CD4-positive, alpha-beta T cell treated with Interleukin-21 for 1 hour (primary cell): ENCODE data around the gene RAD52.

Source experiments
- DNase-seq: peaks from one replicate; pipeline ENCODE4 v3.0.0-alpha.2; 2020

RAD52 gene

DNA sequence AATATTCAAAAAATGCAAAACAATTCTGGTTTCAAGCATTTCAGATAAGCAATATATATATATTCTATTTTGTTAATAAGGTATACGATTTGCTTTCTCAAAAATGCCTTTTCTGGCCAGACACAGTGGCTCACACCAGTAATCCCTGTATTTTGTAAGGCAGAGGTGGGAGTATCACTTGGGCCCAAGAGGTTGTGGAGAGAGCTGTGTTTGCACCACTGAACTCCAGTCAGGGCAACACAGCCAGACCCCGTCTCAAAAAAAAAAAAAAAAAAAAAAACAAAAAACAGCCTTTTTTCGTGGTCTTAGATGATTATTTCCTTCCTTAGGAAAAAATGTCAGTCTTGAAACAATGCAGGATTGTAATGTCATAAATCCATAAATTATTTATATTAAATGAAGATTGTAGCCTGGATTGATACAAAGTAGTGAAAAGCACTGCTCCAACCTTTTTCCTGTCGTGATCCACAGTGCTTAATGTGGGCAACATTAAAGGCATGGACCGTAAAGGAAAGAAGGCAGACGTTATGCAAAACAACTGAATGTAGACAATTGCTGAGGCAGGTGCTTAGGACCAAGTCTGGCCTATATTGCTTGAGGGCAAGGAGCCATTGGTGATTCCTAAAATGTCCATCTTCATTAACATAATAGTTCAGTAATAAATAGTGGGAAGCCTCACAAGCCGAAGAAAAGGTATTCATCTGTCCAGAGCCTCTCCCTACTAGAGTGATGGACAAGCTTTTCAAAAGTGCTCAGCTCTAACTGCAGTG, 36.8 kb downstream of the RAD52 start:
- no peak for DNase-seq

DNA sequence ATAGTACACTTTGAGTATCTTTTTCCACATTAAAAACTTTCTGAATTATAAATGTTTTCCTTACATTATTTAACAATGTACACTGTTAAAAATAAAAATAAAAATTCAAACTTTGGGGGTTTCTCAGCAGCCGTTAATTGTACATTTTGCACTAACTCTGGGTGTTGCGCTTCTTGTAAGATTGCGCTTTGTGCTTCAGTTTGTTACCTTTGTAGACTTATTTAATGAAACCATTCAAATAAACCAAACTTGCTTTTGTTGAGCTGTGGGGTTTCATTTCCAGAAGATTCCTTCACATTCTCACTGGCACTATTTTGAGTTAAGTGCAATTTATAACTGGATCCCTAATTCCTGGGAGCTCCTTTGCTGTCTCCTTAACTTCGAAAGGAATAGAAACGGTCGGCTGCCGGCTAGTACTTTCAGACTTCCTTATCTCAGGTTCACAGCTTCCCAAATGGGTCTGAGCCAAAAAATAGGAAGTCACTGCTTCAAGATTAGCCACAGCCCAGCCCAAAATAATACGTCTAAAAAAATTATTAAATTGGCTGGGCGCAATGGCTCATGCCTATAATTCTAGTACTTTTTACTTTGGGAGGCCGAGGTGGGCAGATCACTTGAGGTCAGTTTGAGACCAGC, 38.2 kb downstream of the RAD52 start:
- DNase-seq, result no peak

DNA sequence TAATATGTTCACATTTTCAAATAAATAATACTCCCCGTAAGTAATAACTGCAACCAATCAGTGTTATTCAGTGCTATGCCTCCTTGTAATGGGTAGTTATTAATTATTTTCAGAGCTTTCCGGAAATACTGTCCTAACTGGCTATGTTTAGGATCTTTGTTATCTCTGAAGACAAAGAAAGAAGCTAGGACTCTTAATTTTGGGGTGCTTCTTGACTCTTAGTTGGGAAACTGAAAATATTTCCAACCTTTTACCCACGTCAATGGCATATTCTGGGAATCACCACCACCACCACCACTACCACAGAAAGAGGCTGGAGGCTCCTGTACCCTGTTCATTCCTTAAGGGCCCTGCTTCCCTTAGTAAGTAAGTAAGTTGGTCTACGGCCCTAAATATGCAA, 39.1 kb downstream of the RAD52 start:
- no peak for DNase-seq

DNA sequence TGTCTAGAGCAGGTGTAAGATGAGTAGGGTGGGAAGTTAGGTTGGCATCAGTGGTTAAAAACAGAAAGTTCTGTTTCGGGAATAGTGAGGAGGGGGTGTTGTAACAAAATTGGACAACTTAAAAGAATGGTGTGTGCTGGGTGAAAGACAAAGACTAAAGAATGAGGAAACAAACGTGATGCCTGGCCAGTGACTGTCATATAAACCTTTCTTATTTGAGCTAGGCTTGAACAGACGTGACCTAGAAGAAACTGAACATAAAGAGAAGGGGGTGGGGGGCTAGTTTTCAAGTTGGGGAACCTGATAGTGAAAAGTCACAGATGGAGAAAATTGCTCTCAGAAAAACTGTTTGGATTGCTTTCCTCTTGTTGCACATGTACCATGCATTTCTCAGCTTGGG, 39.6 kb downstream of the RAD52 start:
- no peak for DNase-seq

DNA sequence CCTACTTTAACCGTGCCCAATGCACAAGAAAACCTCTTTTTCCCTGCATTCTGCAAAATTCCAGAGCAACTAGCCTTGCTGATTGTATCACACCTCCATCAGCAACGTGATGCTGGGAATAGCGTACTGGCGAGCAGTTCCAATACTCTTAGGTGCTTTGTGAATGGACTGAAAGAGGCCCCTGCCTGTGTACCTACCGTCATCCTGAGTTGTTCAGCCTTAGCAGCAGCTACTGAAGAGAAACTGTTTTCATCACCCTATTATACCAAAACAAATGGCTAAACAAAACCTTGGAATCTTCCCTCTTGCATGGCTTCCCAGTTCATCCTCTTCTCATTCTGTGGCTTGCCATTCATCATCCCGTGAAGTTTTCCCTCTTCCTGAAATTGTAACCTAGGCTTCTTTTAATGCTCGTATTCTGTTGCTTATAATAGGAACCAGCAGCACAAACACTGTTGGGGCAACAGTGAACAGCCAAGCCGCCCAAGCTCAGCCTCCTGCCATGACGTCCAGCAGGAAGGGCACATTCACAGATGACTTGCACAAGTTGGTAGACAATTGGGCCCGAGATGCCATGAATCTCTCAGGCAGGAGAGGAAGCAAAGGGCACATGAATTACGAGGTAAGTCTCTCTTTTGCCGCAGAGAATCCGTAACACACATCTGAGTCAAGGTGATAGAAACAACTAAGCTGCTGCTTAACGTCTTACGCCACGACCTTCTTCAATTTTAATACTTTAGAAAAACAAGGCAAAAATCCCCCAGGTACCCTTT, 41.9 kb downstream of the RAD52 start:
- no peak for DNase-seq

DNA sequence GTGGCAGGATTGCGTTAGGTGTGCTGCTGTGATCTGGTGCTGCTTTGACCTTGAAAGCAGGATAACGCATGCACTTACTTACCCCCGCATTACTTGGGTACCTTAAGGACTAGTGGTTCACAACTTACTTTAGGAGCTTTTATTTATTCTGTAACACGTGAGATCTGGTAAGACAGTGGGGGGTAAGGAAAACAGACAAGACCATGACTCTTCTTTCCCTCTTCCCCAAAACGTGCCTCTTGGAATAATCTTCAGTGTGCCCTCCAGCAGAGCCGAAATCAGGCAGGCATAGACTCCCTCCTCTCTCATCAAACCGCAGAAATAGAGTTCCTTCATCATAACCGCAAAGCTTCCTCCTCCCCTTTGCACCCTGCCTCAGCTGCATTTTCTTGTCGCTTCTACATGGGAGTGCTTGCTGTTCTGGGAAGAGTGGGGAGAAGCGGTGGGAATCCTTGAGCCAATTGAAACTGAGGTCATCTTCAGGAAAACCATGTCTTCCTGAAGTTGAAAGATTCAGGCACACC, 43.4 kb downstream of the RAD52 start:
- DNase-seq, result no peak

DNA sequence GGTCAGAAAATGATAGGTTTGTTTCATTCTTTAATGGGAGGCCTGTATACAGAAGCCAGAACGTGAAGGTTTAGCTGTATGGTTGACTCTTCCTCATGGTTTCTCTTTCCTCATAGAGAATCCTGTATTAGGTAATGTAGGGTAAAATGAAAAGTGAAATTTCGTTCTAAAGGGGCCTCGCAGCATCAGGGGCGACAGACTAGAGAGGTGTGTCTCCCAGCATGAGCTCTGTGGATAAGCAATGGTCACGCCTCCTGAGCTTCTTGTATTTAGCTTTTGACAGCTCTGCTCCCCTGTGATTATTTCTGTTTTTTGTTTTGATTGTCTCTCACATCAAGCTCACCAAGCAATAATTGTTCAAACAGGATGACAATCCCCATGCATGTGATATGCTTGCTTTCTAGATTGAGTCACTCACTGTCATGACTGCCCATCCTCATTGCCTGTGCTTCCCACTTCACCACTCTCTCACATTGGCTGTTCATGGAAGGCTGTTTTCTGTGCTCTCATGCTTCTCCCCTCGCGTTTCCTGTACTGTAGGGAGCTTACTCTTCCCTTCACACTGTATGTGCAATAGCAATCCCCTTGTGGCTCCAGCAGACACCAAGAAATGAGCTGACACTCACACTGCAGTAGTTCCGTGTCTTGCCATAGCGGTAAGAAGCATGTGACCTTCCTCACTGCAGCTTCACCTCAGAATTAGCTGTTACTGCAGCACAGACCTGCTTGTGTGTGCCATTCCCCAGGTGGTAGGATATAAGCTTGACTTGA, 44.0 kb downstream of the RAD52 start:
- DNase-seq, result peak; percentile 9

DNA sequence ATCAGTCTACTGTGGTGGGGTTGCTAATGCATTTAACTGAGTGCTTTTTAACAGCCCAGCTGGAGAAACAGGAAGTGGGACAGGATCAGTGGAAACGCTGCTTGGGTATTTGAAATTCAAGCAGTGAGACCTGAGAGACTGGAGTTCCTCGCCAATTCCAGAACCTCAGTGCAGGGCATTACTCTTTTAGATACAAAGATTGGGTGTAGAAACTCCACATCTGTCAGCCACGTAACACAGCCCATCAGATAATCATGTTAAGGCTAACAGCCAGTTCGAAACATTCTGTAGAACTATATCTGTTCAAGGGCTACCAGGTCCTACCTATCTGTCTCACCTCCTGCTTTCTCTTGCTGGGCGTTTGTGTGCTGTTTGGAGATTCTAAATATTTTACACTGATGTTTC, 45.5 kb downstream of the RAD52 start:
- DNase-seq, result no peak

DNA sequence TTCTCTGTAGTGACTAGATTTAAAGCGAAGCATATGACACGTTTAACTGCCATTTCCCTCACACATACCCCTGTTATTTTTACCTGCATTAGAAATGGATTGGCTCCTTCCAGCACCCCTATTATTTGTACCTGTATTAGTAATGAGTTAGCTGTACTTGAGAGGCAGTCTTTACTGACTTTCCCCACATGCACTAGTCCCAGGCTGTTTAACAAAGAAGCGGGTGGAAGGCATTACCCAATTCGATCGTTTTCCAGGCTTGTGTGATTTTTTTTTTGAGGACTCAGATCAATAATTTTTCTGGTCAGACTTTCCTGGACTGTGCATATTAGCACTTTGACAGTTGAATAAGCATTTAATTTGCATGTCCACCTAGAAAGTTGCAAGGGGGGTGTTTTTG, 46.4 kb downstream of the RAD52 start:
- DNase-seq, result no peak

DNA sequence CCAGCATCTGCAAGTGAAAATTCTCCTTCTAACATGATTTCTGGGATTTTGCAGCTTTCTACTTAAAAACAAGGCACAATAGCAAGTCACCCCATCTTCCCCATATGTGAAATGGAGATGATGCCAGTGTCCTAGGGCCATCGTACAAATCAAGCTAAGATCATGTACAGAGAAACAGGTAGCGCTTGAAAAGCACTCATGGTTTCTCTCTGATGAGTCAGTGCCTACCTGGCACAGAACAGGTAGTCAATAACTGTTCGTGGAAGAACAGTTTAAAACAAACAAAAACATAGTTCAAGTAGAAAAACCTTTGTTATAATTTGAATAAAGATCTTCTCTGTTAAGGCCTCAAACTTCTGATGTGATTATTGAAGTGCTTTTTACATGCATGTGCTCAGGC, 46.9 kb downstream of the RAD52 start:
- no peak for DNase-seq

DNA sequence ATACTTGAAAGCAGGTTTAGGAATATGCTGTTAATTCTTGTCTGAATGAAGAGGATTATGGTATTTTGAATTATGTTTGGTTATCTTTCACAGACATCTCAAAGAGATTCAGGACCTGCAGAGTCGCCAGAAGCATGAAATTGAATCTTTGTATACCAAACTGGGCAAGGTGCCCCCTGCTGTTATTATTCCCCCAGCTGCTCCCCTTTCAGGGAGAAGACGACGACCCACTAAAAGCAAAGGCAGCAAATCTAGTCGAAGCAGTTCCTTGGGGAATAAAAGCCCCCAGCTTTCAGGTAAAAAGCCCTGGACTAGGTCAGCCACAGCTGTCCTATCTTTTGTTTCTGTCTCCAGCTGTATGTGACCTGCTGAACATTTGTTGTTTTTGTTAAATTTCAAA, 52.1 kb downstream of the RAD52 start:
- no peak for DNase-seq

DNA sequence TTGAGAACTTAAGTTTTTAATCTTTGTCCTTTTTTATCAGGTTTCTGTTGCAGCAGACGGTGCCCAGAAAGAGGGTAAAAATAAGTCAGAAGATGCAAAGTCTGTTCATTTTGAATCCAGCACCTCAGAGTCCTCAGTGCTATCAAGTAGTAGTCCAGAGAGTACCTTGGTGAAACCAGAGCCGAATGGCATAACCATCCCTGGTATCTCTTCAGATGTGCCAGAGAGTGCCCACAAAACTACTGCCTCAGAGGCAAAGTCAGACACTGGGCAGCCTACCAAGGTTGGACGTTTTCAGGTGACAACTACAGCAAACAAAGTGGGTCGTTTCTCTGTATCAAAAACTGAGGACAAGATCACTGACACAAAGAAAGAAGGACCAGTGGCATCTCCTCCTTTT, 53.5 kb downstream of the RAD52 start:
- no peak for DNase-seq

DNA sequence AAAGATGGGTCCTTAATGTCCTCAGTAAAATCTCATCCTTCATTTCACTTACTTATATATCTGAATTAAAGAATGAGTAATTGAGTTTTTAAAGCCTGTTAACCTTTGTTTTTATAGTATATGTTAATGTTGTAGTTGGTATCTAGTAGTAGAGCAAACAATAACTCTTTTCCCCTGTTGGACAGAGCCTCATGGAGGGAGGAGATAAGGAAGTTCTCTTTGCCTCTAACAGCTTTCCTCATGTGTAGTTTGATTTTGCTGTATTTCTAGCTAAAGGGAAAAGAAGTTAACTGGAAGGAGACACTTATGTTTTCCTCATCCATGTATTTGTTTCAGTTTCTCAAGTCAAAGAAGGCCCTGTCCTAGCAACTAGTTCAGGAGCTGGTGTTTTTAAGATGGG, 55.3 kb downstream of the RAD52 start:
- no peak for DNase-seq

DNA sequence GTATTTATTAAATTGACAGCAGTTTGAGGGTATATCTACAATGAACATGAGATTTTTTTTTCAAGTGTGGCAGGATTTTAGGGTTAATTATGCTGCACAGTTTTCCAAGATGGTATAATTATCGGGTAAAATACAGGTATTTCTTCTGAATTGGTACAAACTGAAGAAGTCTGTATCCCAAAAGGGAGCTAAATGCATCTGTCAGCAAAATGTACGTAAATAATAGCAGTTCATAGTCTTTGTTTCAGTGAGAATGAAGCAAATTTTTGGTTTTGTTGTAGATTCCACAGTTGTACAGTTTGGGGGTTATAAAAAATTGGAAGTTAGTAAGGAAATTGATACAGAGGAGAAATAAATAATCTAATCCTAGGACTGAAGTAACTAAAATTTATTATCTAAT, 63.3 kb downstream of the RAD52 start:
- DNase-seq, result no peak

DNA sequence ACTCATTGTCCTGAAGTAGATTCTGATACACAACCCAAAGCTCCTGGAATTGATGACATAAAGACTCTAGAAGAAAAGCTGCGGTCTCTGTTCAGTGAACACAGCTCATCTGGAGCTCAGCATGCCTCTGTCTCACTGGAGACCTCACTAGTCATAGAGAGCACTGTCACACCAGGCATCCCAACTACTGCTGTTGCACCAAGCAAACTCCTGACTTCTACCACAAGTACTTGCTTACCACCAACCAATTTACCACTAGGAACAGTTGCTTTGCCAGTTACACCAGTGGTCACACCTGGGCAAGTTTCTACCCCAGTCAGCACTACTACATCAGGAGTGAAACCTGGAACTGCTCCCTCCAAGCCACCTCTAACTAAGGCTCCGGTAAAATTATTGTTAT, 63.8 kb downstream of the RAD52 start:
- DNase-seq, result no peak

DNA sequence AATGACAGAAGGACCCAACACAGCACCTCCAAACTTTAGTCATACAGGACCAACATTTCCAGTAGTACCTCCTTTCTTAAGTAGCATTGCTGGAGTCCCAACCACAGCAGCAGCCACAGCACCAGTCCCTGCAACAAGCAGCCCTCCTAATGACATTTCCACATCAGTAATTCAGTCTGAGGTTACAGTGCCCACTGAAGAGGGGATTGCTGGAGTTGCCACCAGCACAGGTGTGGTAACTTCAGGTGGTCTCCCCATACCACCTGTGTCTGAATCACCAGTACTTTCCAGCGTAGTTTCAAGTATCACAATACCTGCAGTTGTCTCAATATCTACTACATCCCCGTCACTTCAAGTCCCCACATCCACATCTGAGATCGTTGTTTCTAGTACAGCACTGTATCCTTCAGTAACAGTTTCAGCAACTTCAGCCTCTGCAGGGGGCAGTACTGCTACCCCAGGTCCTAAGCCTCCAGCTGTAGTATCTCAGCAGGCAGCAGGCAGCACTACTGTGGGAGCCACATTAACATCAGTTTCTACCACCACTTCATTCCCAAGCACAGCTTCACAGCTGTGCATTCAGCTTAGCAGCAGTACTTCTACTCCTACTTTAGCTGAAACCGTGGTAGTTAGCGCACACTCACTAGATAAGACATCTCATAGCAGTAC, 64.6 kb downstream of the RAD52 start:
- no peak for DNase-seq

DNA sequence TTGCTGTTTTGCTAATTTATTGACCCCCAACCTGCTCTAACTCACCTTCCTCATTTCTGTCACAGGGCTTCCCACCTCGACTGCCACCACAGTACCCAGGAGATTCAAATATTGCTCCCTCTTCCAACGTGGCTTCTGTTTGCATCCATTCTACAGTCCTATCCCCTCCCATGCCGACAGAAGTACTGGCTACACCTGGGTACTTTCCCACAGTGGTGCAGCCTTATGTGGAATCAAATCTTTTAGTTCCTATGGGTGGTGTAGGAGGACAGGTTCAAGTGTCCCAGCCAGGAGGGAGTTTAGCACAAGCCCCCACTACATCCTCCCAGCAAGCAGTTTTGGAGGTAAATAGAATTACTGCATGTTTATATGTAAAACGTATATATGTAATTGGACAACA, 68.8 kb downstream of the RAD52 start:
- no peak for DNase-seq

DNA sequence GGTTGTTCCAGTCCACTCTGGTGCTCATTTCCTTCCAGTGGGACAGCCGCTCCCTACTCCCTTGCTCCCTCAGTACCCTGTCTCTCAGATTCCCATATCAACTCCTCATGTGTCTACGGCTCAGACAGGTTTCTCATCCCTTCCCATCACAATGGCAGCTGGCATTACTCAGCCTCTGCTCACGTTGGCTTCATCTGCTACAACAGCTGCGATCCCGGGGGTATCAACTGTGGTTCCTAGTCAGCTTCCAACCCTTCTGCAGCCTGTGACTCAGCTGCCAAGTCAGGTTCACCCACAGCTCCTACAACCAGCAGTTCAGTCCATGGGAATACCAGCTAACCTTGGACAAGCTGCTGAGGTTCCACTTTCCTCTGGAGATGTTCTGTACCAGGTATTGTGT, 69.9 kb downstream of the RAD52 start:
- DNase-seq, result no peak

DNA sequence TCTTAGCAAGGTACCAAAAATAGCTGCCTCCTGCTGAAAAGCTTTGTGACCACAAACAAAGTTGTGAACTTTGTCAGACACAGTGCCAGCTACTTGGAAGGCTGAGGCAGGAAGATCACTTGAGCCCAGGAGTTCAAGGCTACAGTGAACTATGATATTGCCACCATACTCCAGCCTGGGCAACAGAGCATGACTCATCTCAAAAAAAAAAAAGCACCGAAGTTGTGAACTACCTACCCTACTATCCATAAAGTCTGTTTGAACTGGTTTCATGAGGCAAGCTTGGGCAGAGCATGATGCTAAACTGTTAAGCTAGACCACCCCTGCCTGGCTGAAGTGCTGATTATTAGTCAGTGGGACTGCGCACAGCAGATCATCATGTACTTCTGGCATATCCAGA, 75.5 kb downstream of the RAD52 start:
- no peak for DNase-seq

DNA sequence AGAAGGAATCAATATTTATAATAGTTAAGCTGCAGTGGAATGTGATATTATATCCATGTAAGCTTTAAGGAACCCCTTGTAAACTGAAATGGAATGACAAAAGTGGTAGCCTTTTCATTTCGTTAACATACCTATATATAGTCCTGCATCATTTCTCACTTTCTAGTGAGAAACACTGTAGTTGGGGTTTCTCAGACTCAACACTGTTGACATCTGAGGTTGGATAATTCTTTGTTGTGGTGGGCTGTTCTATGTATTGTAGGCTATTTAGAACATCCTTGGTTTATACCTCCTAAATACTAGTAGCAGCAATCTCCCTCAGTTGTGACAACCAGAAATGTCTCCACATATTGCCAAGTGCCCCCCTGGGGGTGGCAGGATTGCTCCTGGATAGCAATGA, 79.1 kb downstream of the RAD52 start:
- peak; percentile 32 for DNase-seq

DNA sequence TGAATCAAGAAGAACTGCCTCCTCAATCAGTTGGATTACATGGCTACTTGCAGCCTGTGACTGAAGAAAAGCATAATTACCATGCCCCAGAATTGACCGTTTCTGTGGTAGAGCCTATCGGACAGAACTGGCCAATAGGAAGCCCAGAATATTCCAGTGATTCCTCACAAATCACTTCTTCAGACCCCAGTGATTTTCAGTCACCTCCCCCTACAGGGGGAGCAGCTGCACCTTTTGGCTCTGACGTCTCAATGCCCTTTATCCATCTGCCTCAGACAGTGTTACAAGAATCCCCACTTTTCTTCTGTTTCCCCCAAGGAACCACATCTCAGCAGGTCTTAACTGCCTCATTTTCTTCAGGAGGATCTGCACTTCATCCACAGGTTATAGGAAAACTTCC, 80.8 kb downstream of the RAD52 start:
- DNase-seq, result no peak

DNA sequence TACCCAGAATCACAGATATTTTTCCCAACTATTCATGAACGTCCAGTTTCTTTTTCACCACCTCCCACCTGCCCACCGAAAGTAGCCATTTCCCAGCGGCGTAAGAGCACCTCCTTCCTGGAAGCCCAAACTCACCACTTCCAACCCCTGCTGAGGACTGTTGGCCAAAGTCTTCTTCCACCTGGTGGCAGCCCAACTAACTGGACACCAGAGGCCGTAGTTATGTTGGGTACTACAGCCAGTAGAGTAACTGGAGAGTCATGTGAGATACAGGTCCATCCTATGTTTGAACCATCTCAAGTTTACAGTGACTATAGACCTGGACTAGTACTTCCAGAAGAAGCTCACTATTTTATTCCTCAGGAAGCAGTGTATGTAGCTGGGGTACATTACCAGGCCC, 81.6 kb downstream of the RAD52 start:
- DNase-seq, result no peak

DNA sequence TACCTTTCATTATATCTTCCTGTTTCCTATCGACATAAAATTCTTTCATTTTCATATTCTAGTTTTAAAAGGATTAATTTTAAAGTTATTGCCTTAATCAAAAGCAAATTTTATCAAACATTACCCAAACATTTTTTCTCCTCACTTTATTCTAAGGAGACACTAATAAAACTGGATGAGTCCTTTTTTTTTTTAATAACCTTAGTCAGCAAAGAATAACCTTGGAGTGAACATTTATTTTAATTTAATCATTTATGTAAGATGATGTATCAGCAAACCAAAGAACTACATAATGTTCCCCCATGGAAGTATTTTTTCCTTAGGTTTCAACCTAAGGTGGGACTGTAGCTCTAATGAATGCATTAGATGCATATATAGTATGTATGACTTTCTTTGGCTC, 83.9 kb downstream of the RAD52 start:
- no peak for DNase-seq
